GM18526 (cell line): Measurements from ENCODE around the gene MAP1LC3B2.

ENCODE experiments used
- POLR2A ChIP-seq: IDR thresholded peaks from 3 replicates; pipeline ENCODE4 v1.6.1; 2011; ENCODE audit not compliant: insufficient read length; ENCODE audit errors: extremely low read depth

MAP1LC3B2 gene

GRCh38 chr12:116610971-116611541 is 51.9 kb downstream of the MAP1LC3B2 start:
- TF ChIP-seq POLR2A, result no peak

GRCh38 chr12:116612436-116612835 is 53.3 kb downstream of the MAP1LC3B2 start:
- TF ChIP-seq POLR2A, result no peak

GRCh38 chr12:116613256-116613655 is 54.1 kb downstream of the MAP1LC3B2 start:
- TF ChIP-seq POLR2A, result no peak

GRCh38 chr12:116614194-116614915 is 55.2 kb downstream of the MAP1LC3B2 start:
- no peak for TF ChIP-seq POLR2A

GRCh38 chr12:116615141-116615861 is 56.1 kb downstream of the MAP1LC3B2 start:
- TF ChIP-seq POLR2A, result no peak

- TF ChIP-seq POLR2A, result no peak
Measured at GRCh38 chr12:116616536-116617248, 57.5 kb downstream of the MAP1LC3B2 start.

GRCh38 chr12:116619246-116619645 is 60.1 kb downstream of the MAP1LC3B2 start:
- no peak for TF ChIP-seq POLR2A

- no peak for TF ChIP-seq POLR2A
Measured at GRCh38 chr12:116620124-116620491, 60.9 kb downstream of the MAP1LC3B2 start.

GRCh38 chr12:116620492-116621191 is 61.5 kb downstream of the MAP1LC3B2 start:
- TF ChIP-seq POLR2A, result no peak

- no peak for TF ChIP-seq POLR2A
Measured at GRCh38 chr12:116621194-116621593, 62.0 kb downstream of the MAP1LC3B2 start.

GRCh38 chr12:116624516-116624915 is 65.3 kb downstream of the MAP1LC3B2 start:
- TF ChIP-seq POLR2A, result no peak

GRCh38 chr12:116626153-116626552 is 67.0 kb downstream of the MAP1LC3B2 start:
- TF ChIP-seq POLR2A, result no peak
